ENCODE results near the gene TCF7L1.

Gene TCF7L1

DNA sequence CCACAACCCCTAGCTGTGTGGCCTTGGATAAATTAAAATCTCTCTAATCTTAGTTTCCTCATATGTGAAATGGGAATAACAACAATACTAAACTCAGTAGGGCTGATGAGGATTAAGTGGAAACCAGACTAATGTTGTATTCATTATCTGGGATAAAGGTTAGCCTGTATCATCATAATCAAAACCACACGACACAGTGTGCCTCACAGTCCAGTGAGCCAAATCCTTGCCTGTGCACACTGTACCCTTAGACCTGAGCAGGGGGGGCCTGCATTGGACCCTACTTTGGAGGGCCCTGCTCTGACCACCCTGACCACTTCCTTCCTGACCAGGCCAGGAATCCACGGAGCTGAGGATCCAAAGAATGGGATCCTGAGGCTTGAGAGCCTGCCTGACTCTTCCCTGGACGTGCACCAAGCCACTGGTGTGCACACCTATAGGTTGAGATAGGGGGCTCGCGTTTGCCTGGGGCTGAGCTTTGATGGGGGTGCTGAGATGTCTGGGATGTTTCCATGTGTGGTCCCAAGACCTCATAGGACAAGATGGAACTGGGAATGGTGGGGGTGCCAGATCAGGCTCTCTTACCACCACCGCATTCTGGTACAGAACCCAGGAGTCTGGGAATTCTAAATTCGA lies 124.9 kb downstream of the TCF7L1 start:
- no peak for DNase-seq

DNA sequence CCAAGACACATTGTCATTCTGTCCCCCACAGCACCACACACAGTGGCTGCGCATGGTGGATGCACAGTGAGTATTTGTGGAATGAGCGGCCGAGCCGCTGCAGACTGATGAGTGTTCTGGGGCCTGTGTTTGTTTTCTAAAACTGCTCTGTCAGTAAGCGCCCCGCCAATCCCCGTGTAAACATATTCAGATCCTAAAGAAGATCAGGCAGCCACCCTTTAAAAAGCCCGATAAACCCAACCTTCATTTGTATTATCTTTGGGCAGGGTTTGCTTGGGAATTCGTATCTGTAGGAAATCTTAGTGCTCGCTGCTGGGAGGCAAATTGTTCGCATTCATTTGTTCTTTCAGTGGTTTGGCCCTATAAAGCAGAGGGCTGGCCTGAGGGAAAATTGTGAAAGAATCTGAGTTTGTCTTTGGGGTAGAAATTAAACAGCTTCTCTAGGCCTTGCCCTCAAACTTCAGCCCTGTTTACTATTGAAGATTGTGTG lies 126.0 kb downstream of the TCF7L1 start:
- DNase-seq, result no peak

DNA sequence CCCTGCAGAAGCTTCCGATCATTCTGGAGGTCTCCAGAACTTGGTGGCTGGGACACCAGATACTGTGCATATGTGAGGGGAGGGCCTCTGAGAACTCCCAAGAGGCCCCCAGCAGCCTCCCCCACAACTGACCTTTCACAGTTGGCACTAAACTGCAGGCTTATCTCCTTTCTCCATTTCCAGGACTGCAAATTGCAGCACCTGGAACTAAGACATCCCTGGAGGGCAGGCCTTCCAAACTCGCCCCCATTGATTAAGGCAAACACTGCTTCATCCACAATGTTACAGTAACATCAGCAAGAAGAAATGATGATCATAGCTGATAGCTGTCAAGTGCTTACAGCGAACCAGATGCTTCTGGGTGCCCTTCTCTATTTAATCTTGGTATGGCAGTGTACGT lies 126.7 kb downstream of the TCF7L1 start:
- DNase-seq, result no peak

DNA sequence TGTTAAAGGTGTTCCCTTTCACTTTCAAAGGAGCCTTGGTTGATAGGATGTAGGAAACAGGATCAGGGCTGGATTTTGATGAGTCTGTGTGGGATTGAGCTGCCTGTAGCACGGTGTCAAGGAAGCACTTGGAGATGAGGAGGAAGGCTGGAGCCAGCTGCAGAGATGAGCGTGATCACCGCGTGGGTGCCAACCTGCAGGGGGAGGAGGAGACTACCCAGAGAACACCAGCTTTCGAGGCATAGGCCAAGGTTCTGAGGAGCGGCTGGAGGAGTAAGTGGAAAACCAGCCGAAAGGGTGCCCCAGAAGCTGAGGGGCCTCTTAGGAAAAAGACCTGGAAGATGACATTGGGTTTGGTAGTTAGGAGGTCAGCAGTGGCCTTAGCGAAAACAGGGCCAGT lies 130.4 kb downstream of the TCF7L1 start:
- no peak for DNase-seq

DNA sequence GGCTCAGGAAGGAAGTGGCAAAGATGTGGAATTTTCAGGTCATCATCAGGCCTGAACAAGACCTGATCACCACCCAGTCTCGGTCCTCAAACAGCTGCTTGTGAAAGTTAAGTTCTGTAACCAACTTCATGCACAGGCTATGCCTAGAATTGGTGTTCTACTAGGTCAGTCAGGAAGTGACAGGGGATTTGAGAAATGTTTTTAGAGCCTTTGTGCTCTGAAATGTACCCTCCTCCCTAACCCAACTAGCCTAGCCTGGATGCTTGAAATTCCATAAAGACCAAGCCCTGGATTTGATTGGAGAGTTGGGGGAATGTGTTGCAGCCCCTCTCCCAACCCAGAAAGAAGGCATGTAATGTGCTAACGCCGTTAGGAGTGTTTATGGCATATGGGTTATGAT lies 131.3 kb downstream of the TCF7L1 start:
- no peak for DNase-seq

DNA sequence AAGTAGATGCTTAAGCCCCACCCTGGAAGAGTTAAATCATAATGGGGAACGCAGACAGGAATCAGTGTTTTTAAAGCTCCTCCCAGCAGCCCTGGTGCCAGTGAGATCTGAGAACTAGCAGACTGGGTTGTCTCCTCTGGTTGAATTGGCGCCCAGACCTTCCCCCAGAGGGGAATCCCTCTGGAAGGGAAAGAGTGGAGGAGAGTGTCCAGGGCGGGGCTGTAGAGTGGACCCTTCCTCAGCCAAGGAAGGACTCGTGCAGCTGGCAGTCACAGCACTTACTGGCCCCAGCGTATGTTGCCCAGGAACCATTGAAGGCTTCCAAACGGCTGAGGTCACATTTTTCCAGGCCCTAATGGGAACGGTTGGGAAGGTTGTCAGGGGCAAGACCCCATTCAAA lies 132.1 kb downstream of the TCF7L1 start:
- DNase-seq, result no peak

DNA sequence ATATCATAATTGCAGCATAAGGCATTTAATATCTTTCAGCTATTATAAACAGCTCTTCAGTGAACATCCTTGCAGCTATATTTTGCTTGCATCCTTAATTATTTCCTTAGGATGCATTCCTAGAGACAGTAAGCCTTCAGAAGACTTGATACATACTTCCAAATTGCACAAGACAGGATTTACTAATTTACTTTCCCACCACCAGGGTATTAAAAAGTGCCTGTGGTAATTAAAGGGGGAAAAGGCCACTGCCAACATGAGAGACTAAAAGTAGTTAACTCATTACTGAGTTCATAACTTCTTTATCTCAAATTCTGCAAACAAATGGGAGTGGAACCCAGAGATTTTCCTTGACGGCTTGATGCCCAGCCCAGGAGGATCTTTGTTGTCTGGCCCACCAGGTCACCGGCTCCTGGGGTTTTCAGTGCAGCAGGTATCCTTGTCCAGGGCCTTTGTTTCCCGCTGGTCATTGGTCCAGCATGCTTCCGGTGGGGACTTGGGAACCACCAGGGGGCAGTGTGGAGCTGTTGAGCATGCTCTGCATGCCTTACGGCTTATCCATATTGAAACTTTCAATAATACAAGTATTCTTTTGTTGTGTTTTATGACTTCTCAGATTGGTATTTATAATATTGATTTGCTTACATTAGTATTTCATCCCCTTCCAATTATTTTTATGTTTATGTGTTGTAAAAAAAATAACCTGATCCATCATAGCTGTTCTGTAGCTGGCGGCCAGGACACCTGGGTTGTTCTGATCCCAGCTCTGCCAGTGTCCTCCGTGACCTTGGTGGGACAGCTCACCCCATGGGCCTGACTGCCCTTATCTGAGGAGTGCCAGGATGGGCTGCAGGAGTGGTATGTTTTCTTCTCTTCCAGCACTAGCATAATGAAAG lies 133.2 kb downstream of the TCF7L1 start:
- DNase-seq, result peak; percentile 66

DNA sequence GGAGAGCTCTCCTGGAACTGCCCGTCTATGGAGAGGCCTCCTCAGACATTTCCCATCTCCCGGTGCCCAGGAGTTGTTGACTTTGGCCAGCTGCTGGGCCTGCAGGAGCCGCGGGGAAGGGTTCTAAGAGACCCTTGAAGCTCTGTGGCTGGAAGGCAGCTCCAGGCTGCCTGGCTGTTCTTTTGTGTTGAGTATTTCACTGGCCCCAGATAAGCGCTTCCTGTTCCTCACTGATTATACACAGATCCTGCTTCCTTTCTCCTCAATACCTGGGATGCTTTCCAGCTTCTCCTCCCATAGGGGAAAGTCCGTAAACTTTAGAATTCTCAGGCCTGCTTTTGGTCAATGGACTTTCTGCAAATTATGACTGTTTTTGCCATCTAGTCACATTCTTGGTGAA lies 136.8 kb downstream of the TCF7L1 start:
- DNase-seq, result no peak

DNA sequence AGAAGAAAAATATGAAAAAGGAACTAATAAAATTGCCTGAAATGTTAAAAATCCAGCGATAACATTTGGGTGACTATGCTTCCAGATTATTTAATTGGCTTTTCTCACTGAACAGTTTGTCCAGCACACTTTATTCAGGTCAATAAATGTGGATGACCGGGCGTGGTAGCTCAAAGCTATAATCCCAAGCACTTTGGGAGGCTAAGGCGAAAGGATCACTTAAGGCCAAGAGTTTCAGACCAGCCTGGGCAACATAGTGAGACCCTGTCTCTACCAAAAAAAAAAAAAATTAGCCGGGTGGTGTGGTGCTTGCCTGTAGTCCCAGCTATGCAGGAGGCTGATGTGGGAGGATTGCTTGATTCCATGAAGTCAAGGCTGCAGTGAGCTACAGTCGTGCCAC lies 139.2 kb downstream of the TCF7L1 start:
- no peak for DNase-seq

DNA sequence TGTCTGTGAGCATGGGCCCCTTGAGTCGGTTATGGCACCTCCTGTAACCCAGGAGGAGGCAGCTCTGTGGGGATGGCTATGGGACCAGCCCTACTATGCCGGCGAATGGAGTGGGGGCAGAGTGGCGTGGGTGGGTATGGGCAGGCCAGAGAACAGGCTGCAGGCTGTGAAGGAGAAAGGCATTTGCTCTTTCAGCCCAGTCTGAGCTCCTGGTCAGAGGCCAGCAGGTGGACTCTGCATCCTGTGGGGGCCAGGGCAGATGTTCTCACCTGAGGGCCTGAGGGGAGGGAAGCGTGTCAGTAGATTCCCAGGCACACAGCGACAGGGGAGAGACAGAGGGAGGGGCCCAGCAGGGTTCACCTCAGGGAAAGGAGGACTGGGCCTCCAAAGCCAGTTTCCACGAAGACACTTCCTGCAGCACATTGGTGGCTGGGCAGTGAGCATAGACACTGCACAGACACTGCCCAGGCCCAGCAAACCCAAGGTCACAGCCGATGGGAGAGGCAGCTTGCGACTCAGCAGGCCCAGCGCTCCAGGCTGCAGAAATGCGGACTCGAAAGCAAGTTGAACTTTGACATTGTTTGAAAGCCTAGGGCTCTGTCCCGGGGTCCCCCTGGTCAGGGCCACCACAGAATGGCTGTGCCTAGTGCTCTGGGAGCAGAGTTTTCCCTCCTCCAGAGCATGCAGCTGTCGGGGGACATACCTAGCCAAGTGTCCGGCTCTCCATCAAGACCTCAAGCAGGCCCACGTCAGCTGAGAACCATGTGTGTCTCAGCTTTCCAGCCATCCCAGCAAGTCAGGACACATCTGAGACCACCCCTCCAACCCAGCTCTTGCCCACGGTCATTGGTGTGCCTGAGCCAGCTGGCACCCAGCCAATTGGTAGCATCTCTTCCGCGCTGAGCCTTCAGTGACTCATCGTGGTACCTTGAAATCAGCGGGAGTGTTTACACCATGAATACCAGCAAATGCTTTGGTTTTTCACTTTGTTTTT lies 140.8 kb downstream of the TCF7L1 start:
- DNase-seq, result no peak

DNA sequence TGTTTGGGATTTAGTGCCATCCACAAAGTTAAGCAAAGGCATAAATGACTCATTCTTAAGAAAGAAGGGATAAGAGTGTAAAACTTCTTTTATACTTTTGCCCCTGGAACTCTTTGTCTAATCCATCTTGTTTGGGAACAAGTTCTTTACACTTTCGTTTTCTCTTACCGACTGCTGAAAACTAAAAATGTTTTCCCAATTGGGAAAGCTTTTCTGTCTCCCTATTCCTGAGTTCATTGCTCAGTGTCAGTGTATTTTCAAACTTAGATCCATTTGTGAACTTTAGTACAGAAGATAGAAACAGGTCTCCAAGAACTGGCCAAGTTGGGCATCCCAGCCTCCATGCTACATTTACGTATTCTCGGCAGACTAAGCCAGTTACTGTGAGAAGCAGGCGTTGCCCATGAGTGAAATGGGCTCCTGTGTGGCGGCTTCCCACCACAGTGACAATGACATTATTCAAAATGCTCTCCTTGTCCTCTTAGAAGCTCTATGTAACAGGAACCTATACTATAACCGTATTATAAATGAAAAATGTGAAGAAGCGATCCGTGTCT lies 142.9 kb downstream of the TCF7L1 start:
- DNase-seq, result no peak

DNA sequence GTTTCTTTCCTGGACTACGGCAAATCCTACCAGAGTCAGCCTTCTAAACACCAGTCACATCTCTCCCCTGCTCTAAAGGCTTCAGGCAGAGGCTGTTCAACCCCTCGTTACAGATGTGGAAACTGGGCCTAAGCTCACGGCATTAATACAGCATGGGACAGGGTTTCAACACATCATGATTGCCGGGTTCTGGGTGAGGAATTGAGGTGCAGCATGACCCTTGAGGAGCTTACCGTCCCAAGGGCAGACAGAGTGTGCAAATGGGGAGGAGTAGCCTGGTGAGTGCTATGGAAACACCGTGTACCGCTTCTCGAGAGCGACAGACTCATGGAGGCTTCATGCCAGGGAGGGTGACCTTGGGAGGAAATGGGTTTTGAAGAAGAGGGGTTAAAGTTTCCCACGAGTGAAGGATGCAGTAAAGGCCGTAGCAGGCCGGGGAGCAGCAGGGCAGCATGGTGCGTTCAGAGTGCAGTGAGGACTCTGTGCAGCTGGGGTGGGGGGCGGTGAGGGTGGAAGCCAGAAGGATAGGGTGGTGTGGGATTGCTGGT lies 143.5 kb downstream of the TCF7L1 start:
- no peak for DNase-seq

DNA sequence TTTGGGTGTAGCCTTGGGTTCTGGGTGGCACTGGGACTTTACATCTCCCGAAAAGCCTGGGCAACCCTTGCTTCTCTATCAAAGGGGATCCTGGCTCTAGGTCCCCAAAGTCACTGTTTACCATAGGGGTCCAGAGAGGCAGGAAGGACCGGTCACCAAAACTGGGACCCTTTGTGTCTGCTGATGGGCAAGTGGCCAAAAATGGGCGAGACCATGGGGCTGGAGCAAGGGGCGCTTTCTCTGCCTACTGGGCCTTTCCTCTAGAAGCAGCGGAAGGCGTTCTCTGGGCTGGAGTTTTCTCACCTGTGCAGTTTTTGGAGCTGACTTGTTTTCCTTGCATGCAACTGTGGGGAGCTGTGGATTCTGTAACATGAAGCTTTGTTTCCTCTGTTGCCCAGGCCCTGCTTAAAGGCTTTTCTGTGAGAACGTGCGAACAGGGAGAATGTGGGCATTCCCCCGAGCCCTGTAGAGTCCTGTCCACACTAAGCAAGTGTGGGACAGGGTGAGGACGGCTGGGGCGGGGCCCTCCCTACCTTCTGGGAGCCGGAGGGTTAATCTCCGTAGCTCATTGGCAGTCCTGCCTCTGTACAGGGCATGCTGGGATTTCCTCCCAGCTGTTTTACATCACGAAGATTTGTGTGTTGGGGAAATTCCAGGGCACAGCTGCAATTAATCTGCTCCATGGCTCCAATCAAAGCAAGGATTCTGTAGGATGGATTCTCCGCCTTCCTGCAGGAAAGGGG lies 144.4 kb downstream of the TCF7L1 start:
- no peak for DNase-seq

DNA sequence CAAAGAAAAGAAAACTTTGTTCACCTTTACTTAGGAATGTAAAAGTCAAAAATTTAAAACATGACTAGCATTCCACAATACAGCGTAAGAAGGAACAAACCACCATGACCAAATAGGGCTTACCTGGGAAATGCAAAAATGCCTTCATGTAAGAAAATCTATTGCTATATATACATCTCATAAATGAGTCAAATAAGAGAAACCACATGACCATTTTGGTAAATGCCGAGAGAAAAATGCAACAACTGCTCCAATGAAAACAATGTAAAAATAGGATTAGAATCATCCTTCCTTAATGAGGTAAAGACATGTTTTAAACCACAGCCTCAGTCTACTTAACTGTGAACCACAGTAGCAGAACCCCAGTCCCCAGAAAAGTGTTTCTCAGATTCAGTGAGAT lies 145.2 kb downstream of the TCF7L1 start:
- DNase-seq, result no peak

DNA sequence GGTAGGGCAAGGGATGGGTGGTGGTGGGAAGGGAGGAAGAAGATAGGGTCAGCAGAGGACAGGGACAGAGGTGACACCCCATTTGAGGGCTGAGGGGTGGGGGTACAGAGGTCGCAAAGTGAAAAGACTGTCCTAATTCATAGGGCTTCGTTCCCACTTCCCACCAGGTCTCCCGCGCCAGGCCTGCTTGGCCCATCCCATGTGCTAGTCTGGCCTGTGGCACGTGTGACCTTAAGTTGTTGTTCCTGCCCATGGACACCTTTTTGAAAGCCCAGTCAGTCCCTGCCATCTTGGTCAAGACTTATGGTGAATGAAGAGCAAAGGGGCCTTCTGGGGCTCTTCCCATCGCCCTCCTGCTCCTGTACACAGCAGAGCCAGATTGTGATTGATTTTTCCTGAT lies 148.4 kb downstream of the TCF7L1 start:
- DNase-seq, result no peak

DNA sequence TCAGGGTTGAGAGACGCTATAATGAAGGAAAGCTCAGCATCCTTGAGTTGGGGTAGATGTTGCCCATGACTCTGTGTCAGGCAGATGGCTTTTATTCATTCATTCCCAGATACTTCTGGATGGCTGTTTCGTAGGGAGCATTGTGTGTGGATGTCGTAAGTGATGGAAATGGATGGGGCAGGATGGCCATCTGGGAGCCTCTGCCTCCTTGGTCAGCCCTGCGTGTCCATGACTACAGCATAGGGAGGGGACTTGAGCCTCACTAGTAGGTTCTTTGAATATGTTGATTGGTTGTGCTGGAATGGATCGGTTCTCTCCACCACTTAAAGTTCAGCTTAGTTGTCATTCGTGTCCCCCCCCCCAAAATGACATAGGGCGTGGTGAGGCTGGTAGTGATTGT lies 149.7 kb downstream of the TCF7L1 start:
- DNase-seq, result no peak

DNA sequence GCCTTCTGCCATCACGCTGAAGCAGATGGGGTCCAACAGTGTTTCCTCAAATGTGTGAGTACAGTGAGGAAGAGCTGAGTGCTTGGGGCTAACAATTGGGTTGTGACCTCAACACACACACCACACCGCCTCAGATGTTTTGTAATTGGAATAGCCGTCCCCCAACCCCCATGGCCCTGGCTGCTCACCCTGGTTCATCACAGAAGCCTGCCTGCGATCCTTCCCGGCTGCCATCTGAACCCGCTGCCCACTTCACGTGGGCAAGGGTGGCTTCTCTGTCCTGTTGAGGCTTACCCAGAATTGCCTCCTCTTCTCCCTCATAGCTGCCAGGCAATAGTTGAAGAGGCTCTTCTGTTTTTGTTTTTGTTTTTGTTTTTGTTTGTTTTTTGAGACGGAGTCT lies 150.4 kb downstream of the TCF7L1 start:
- DNase-seq, result no peak

DNA sequence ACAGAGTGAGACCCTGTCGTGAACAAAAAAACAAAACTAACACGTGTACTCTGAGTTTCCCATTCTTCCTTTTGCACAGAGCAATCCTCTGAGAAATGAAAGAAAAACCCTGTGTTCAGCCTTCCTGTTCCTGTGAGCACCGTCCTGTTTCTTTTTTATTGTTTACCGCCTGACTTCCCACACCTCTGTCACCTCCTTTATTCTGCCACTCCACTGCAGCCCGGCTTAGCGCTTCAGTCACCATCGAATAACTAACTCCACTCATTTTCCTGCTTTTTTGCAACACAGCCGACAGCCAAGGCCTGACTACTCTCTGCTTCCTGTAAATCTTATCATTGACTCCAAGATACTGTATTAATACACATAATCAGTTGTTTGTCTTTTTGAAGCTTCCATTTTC lies 153.7 kb downstream of the TCF7L1 start:
- no peak for DNase-seq

DNA sequence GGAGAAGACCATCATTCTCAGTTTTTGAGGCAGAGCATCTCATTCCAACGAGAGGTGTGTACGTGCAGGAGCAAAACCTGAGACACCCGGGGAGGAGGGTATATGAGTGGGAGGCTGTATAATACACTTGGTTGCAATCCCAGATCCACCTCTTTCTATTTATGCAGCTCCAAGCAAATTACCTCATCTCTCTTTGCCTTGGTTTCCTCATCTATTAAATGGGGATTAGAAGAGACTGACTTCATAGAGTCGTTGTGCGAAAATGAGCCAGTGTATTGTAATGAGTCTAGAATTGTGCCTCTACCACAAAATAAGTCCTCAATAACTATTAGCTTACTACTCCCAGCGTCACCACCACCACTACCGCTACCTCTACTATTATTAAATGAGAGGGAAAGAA lies 154.5 kb downstream of the TCF7L1 start:
- no peak for DNase-seq

DNA sequence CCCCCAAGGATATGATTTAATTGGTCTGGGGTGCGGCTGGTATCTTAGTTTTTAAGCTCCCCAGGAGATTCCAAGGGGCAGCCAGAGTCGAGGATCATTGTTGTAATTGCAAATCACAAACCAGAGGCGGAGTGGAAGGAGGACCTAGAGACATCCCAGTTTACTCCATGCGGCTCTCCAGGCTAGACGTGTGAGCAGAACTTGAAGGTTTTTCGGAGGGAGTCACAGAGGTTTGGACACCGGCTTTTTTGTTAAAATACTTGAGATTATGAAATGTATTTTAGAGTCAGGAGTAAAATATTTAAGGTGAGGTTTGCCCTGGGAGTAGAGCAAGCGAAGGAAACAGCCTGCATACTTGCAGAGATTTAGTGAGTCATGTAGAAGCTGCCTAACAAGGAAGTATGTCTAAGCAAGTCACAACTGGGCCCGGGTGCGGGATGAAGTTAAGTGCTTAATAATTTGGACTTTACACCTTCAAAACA lies 155.1 kb downstream of the TCF7L1 start:
- no peak for DNase-seq

DNA sequence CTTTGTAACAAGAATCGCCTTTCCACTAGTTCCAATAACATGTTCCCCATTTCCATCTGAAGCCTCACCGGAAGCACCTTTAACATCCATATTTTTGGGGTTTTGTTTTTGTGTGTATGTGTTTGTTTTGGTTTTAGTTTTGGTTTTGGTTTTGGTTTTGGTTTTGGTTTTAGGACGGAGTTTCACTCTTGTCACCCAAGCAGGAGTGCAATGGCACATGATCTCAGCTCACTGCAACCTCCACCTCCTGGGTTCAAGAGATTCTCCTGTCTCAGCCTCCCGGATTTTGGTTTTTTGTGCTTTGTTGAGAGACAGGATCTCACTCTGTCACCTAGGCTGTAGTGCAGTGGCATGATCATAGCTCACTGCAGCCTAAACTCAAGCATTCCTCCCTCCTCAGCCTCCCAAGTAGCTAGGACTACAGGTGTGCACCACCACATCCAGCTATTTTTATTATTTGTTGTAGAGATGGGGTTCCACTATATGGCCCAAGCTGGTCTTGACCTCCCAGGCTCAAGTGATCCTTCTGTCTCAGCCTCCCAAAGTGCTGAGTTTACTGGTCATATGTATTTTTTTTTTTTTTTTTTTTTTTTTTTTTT lies 158.3 kb downstream of the TCF7L1 start:
- no peak for DNase-seq
